NCI-H1105 (cell line): ENCODE measurements around the gene ORMDL2.
"Not testable (repeated sequence)": the region's sequence is repeated elsewhere in the genome, so short reads cannot be mapped to it uniquely, and the experiment has no call there.

Experiments used
- DNase-seq: peaks from one replicate; lab custom pipeline; 2025; lab: John Stamatoyannopoulos, UW

Gene ORMDL2

DNA sequence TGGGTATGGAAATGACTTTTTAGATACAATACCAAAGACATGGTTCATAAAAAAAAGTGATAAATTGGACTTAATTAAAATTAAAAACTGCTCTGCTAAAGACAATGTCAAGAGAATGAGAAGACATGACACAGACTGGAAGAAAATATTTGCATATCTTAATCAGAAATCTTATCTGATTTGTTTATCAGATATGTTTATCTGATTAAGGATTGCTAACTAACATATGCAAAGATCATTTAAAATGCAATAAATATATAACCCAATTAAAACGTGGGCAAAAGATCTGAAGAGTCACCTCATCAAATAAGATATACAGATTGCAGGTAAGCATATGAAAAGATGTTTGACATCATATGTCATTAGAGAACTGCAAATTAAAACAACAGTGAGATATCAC, 34.9 kb downstream of the ORMDL2 start:
- no peak for DNase-seq

DNA sequence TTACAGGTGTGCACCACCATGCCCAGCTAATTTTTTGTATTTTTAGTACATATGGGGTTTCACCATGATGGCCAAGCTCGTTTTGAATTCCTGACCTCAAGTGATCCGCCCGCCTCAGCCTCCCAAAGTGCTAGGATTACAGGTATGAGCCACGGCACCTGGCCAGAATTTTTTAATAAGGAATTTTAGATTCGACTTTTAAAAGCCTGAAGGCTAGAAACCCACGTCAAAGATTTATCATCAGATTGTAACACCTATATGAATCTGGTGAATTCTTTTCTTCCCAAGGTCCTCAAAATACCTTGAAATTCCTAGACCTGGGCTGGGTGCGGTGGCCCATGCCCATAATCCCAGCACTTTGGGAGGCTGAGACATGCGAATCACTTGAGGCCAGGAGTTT, 43.6 kb downstream of the ORMDL2 start:
- no peak for DNase-seq

DNA sequence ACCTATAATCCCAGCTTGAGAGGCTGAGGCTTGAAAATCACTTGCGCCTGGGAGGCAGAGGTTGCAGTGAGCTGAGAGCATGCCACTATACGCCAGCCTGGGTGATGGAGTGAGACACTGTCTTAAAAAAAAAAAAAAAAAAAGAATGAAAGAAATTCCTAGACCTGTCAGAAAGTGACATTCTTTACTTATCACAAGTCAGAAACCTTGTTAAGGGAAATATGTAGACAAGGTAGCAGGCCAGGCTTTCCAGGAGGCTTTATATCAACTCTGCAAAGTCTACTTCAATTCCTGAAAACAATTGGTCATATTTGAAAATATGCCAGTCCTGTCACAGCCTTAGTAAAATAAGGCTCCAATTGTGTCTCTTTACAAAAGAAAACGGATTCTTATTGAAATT, 44.0 kb downstream of the ORMDL2 start:
- DNase-seq = no peak

DNA sequence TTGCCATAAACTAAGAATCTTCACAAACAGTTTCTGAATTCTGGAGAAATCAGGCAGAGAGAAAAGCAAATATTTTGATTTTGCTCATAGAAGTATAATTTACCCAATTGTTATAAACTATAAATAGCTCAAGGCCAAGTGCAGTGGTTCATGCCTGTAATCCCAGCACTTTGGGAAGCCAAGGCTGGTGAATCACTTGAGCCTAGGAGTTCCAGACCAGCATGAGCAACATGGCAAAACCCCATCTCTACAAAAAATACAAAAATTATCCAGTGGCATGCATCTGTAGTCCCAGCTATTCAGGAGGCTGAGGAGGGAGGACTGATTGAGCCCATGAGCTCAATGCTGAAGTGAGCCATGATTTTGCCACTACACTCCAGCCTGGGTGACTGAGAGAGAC, 44.4 kb downstream of the ORMDL2 start:
- no peak for DNase-seq

DNA sequence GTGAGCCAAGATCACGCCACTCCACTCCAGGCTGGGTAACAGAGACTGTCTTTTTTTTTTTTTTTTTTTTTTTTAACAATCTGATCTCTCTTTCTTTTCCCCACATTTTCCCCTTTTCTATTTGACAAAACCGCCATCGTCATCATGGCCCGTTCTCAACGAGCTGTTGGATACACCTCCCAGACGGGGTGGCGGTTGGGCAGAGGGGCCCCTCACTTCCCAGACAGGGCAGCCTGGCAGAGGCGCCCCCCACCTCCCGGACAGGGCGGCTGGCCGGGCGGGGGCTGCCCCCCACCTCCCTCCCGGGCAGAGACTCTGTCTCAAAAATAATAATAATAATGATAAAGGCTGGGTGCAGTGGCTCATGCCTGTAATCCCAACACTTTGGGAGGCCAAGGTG, 45.1 kb downstream of the ORMDL2 start:
- not testable (repeated sequence) for DNase-seq

DNA sequence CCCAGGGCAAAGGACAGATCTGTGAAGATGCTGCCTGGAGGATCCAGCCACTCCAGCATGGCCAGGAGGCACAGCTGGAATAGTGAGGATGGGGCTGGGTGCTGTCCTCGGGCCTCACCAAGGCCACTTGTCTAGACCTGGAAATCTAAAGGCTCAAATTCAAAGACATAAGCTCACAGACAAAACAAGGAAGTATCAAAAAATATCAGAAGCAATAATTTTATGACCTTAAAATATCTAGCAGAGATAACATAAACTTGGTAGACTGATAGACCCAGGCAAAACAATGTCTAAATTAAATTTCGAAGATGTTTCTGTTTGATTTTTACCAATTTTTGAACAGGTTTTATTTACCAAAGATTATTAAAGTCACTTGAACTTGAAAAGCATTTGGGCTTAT, 47.5 kb downstream of the ORMDL2 start:
- DNase-seq = no peak

DNA sequence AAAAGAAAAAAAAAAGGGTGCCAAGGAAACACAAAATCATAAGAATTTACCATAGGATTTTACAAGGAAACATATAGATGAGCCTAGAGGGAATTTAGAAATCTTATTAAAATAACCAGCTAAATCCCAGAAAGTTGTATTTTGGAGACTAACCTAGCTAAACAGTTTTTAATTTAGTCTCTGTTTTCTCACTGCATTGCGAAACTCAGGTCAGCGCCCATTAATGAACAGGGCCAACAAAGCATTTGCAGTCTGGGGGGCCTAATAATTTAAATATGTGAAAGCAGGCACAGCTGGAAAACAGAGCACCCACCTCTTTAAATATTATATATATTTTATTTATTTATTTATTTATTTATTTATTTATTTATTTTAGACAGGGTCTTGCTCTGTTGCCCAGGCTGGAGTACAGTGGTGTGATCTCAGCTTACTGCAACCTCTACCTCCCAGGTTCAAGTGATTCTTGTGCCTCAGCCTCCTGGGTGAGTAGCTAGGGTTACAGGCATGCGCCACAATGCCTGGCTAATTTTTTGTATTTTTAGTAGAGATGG, 48.7 kb downstream of the ORMDL2 start:
- not testable (repeated sequence) for DNase-seq
